Measurements from ENCODE around the gene ANXA6. TPM values are rescaled to one million over a fixed set of nuclear protein-coding genes. Genes with fewer than 3 reads are reported as not detected.

ANXA6 gene
- total RNA-seq, 1 donor from 2014 or later, result 338 TPM

GRCh38 chr5:151130922-151131891, 26.4 kb downstream of the ANXA6 start:
- DNase-seq (ENCODE audit: extremely low read depth, low read depth, low spot score), result no peak

DNA sequence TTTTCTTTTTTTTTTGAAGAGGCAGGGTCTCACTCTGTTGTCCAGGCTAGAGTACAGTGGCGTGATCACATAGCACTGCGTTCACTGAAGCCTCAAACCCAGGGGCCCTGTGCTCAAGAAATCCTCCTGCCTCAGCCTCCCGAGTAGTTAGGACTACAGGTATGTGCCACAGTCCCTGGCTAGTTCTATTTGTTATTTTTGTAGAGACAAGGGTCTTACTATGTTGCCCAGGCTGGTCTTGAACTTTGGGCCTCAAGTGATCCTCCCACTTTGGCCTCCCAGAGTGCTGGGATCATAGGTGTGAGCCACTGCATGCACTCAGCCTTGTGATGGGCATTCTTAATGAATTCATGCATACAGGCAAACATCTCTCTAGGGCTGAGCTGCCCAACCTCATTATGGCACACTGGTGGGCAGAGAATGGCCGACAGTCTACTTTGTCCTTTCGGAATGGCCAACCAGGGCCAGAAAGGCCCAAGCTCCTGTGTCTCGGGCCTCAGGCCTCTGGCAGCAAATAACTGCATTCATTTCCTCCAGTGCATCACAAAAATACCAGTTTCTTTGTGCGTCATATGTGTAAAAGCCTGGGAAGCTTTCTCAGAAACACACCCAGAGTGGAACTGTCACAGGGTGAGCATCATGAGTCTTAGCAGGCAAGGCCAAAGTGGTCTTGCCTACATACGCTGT, 27.2 kb downstream of the ANXA6 start:
- DNase-seq (ENCODE audit: extremely low read depth, low read depth, low spot score), result no peak

GRCh38 chr5:151128817-151129216, 28.8 kb downstream of the ANXA6 start:
- DNase-seq (ENCODE audit: extremely low read depth, low read depth, low spot score), result no peak

DNA sequence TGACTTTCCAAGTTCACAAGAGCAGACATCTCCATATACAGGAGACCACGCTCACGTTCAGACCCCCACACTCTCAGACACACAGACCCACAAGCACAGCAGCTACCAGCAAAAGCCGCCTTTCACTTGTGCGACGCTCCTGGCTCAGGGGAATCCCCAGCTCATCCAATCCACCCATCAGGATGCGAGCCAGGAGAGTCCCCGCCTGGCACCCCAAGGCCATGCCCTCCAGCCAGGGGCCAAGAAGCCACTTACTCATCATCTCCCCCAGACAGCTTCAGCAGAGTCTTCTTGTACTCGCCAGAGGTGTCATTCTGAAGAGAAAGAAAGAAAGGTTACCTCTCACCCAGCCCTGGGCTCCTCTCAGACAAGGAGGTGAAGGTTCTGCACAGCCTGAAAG, 29.7 kb downstream of the ANXA6 start:
- no peak for DNase-seq (ENCODE audit: extremely low read depth, low read depth, low spot score)

DNA sequence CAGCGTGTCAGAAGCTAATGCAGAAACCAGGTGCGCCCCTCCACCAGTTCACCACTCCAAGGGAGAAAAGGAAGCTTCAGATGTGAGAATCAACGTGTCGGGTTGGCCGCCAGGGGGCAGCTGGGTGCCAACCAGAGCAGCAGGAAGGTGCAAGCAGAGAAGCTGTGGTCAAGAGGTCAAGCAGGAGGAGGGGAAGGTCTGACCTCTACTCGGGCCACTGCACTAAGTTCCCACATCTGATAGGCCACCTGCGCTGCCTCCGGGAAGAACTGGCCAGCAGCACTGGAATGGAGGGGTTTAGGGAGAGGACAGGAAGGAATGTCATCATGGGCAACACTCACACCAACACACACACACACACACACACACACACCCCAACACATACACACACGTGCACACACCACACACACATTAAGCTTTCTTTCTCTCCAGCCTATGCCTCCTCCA, 31.4 kb downstream of the ANXA6 start:
- DNase-seq (ENCODE audit: extremely low read depth, low read depth, low spot score), result no peak

GRCh38 chr5:151125421-151125820, 32.2 kb downstream of the ANXA6 start:
- no peak for DNase-seq (ENCODE audit: extremely low read depth, low read depth, low spot score)

DNA sequence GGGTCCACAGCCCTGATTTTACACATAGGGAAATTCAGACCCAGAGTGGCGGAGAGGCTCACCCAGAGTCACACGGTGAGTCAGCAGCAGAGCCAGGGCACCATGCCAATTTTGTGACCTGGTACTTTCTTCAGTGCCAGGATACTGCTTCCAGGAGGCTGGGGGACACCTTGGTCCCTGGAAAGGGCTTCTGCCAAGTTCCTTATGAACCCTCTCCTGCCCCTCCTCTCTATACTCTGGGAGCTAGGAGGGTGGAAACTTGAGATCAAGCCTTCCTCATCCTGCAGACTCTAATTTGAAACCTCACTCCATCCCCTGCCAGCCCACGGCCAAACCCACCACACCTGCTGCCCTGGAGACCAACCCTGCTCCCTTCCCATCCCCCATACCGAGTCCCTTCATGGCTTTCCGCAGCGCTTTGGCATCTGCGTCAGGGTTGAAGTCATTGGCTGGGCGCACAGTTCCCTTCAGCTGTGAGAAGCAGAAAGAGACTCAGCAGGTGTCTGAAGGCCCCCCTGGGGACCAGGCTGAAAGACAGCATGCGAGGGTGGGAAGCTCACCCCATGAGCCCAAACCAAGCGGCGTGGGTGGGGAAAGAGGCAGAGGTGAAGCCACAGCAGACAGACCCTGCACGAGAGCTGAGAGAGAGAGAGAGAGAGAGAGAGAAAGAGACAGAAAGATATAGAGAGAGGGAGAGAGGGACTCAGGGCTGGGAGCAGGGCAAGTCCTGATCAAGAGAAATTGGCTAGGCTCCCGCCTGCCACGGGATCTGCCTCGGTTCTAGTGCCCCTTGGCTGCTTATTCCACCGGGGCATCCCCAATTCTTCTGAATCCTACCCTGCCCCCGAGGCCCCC, 33.5 kb downstream of the ANXA6 start:
- DNase-seq (ENCODE audit: extremely low read depth, low read depth, low spot score), result no peak

DNA sequence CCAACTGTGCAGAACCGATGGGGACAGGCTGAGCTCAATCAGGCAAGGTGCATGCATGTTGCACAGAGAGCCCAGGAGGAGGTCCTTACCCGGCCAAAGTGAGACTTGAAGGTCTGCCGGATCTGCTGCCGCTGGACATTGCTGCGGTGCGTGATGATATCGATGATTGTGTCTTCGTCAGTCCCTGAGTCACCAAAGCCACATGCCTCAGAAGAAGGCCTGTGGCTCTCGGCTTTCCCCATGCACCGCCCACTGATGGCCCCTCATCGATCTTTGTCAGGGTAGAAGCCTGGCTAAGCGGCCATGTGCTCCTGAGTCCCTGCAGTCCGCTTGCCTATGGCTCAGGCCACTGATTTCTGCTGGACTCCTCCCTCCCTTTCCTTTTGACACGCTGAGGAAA, 34.8 kb downstream of the ANXA6 start:
- DNase-seq (ENCODE audit: extremely low read depth, low read depth, low spot score), result no peak

GRCh38 chr5:151121665-151122064, 35.9 kb downstream of the ANXA6 start:
- no peak for DNase-seq (ENCODE audit: extremely low read depth, low read depth, low spot score)

DNA sequence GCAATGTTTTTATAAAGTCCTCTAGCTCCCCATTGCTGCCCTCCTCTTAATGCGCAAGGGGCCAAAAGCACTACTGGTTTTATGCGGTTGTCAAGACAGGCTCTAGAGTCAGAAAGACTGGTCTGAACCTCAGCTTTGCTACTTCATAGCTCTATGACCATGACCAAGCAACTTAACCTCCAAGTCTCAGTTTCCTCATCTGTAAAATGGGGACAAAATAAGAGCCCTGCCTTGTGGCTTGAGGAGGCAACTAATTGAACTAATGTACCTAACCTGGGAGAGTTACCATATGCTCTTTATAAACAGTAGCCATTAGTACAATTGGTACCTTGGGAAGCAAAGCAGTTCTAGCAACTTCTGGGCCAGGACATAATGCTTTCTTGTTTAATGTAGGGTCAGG, 36.5 kb downstream of the ANXA6 start:
- no peak for DNase-seq (ENCODE audit: extremely low read depth, low read depth, low spot score)

DNA sequence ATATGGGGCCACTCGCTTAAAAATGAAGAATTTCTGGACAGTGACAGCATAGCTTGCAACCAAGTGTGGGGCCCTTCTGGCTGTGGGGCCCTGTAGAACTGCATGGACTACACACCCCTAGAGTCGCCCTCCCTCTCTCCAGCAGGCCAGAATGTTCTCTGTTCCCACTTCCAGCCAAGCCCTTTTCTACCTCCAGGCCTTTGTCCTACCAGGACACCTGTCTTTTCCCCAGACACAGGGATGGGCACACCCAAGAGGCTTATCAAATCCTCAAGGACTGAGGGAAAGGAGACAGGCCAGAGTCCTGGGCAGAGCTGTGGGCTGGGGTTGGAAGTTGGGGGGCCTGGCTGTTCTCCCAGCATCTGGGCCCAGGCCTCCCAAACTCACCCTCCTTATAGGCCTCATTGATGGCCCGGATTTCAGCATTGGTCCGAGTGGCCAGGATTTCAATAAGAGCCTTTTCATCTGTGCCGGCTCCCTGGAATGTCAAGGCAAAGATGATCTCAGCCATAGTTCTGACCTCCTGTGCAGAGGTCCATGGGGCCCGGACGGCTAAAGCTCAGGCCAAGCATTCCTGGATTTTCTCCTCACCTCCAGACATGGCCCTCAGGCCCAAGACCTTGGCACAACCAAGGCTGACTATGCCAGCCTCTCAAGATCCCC, 38.5 kb downstream of the ANXA6 start:
- DNase-seq (ENCODE audit: extremely low read depth, low read depth, low spot score), result no peak

DNA sequence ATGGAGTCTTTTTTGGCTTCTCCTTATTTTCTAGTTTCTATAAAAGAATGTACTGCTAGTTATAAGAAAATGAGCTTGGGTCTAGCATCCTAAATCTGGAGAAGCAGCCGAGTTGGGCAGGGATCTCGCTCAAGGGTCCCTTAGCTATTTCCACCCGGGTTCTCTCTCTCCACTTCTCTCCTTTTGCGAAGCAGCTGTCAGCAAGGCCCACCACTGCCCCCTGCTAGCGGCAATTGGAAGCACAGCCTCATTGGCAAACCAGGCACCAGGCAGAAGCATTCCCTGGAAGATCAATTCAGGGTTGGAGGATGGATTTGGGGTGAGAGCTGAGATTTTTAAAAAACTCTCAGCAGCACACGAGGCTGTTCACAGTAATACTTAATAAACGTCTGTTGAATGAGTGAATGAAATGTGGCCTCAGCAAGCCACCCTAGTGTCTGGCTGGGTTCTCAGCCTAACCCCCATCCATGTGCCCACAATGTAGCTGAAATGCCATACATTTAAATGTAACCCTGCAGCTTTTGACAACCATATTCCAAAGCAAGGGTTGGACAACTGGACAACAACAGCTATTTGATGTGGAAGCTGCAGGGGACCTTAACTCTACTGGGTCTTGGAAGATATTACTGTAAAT, 42.2 kb downstream of the ANXA6 start:
- DNase-seq (ENCODE audit: extremely low read depth, low read depth, low spot score), result no peak

DNA sequence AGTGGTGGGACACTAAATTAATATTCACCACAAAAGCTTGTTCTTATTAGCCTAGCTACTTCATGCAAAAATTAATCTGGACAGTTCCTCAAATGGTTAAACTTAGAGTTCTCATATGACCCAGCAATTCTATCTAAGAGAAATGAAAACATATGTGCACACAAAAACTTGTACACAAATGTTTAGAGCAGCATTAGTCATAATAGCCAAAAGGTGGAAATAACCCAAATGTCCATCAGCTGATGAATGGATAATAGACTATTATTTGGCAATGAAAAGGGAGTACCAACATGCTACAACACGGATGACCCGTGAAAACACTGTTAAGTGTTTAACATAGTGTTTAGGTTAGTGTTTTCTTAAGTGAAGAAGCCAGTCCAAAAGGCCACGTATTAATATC, 43.9 kb downstream of the ANXA6 start:
- DNase-seq (ENCODE audit: extremely low read depth, low read depth, low spot score), result no peak

DNA sequence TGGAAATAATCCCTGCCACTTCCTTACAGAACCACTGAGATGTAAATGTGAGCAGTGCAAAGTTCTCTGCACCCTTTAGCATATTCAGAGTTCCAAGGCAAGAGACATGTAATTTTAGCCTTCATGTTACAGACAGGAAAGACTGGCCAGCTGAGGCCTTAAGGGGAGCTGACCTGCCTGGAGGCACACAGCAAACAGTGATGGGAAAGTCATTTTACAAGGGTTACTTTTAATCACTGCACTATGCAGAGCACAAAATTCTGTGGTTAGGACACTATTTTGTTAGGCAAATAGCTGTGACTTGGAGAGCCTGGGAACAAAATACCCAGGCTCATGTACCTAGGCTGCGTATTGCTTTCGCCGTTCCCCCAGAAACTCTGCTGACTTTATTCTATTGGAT, 46.6 kb downstream of the ANXA6 start:
- no peak for DNase-seq (ENCODE audit: extremely low read depth, low read depth, low spot score)

DNA sequence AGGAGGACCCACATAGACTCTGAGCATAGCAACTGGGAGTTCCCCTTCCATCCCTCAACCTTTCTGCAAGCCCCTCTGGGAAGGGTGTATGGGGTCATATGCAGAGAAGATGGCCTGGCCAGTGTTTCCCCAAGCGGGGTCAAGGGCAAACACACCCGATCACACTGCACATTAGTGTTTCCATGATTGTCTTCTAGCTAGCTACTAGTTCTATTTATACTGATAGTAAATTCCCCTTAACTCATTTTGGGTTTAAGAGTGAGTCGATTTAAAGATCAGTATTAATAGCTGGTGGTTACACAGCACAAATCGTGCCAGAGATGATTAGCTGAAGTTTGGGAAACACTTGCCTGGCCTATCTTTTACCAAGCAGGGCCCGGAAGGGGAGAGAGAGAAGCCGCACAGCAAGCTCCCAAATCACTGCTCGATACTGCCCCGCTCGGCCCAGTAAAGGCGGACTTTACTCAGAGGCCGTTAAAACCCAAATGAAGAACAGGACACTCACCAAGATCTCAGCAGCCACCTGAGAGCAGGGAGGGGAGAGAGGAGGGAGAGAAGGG, 47.4 kb downstream of the ANXA6 start:
- DNase-seq (ENCODE audit: extremely low read depth, low read depth, low spot score), result no peak

- DNase-seq (ENCODE audit: extremely low read depth, low read depth, low spot score), result no peak
Observed at GRCh38 chr5:151108566-151108965, 49.0 kb downstream of the ANXA6 start.

- no peak for DNase-seq (ENCODE audit: extremely low read depth, low read depth, low spot score)
Observed at GRCh38 chr5:151107738-151108520, 49.6 kb downstream of the ANXA6 start.

DNA sequence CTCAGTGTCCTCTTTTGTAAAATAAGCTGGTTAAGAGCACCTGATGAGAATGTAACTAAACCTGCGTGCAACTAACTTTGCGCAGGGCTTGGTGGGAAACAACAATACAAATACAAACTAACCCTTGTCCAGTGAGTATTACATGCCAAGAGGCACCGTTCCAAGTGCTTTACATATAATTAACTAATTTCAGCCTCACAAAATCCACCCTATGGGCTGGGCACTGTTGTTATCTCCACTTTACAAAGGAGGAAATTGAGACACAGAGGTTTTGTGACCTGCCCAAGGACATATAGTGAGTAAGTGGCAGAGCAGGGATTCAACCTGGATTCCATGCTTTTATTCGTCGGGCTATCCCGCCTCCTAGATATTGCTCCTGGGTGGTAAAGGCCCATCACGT, 50.5 kb downstream of the ANXA6 start:
- no peak for DNase-seq (ENCODE audit: extremely low read depth, low read depth, low spot score)

GRCh38 chr5:151106509-151106908, 51.1 kb downstream of the ANXA6 start:
- DNase-seq (ENCODE audit: extremely low read depth, low read depth, low spot score), result no peak

All from glomerular endothelial cell (primary cell).